ENCODE results near the gene PTPRN2. TPM values are rescaled to one million over a fixed set of nuclear protein-coding genes. Genes with fewer than 3 reads are reported as not detected.

Gene PTPRN2
- total and polyA plus RNA-seq, 2 donors (not counting 1 experiment from before 2014, with no cell fraction given), result 0.54 to 1.2 TPM

DNA sequence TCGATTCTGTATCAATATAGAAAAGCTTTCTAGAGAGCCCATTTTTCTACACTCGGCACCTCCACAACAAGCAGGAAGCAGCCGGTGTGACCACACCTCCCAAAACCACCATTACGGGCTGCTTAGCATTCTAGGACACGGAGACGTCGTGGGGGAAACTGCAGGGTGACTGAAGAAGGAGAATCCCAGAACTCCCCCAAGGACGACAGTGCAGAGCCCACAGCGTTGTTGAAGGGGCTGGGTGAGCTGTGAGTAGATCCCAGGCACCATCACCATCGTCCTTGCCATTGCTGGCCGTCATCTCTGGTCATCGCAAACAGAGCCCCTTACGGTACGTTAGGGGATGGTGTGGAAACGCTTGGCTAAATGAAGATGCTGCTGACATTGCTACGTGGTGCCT is 351.8 kb downstream of the PTPRN2 start:
- Histone ChIP-seq H2AFZ (ENCODE audit: low read length) (no peak overlapping the region), H3K36me3 (ENCODE audit: control insufficient read depth, insufficient read depth, low read length) (no peaks in the 10 kb centered on the region), H3K27ac (ENCODE audit: insufficient read depth, low read length) (no peak overlapping the region), H3K4me2 (ENCODE audit: extremely low read depth, insufficient read depth, low read length) (no peak overlapping the region), H3K9ac (ENCODE audit: insufficient read depth, low read length) (no peak overlapping the region), H3K27me3 (ENCODE audit: control insufficient read depth, insufficient read depth, low read length) (no peaks in the 10 kb centered on the region), H3K79me2 (ENCODE audit: control insufficient read depth, insufficient read depth, low read length) (no peaks in the 10 kb centered on the region), H3K4me3 (replicated peaks in 1 of 4; ENCODE audit: control extremely low read depth in 1 of 4, insufficient read depth in 1 of 4, low read depth in 3 of 4, low read length in 4 of 4) (no peak overlapping the region), H4K20me1 (ENCODE audit: control insufficient read depth, extremely low read depth, insufficient read depth, low read length) (no peaks in the 10 kb centered on the region), H3K9me3 (ENCODE audit: control insufficient read depth, insufficient read depth, low read depth, low read length) (no peaks in the 10 kb centered on the region), H3K4me1 (ENCODE audit: control insufficient read depth, extremely low read depth, insufficient read depth, low read length) (no peaks in the 10 kb centered on the region)
- no peak for DNase-seq (ENCODE audit: low read depth in 2 of 2)
- TF ChIP-seq, protein P1, sequence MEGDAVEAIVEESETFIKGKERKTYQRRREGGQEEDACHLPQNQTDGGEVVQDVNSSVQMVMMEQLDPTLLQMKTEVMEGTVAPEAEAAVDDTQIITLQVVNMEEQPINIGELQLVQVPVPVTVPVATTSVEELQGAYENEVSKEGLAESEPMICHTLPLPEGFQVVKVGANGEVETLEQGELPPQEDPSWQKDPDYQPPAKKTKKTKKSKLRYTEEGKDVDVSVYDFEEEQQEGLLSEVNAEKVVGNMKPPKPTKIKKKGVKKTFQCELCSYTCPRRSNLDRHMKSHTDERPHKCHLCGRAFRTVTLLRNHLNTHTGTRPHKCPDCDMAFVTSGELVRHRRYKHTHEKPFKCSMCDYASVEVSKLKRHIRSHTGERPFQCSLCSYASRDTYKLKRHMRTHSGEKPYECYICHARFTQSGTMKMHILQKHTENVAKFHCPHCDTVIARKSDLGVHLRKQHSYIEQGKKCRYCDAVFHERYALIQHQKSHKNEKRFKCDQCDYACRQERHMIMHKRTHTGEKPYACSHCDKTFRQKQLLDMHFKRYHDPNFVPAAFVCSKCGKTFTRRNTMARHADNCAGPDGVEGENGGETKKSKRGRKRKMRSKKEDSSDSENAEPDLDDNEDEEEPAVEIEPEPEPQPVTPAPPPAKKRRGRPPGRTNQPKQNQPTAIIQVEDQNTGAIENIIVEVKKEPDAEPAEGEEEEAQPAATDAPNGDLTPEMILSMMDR (conservative IDR thresholded peaks at IDR 0.05 in 1 of 2, IDR thresholded peaks at IDR 0.05 in 1 of 2; ENCODE audit: low read depth in 1 of 2, low read length in 2 of 2), result no peak
- TF ChIP-seq EZH2 (IDR thresholded peaks at IDR 0.05; ENCODE audit: low read length, missing control alignments), result no peak

GRCh38 chr7:158229945-158230344 is 357.7 kb downstream of the PTPRN2 start:
- Histone ChIP-seq H3K79me2 (ENCODE audit: control insufficient read depth, insufficient read depth, low read length) (no peaks in the 10 kb centered on the region), H3K9me3 (ENCODE audit: control insufficient read depth, insufficient read depth, low read depth, low read length) (no peaks in the 10 kb centered on the region), H2AFZ (ENCODE audit: low read length) (no peak overlapping the region), H3K27me3 (ENCODE audit: control insufficient read depth, insufficient read depth, low read length) (no peaks in the 10 kb centered on the region), H4K20me1 (ENCODE audit: control insufficient read depth, extremely low read depth, insufficient read depth, low read length) (no peaks in the 10 kb centered on the region), H3K27ac (ENCODE audit: insufficient read depth, low read length) (no peak overlapping the region), H3K9ac (ENCODE audit: insufficient read depth, low read length) (no peak overlapping the region), H3K4me2 (ENCODE audit: extremely low read depth, insufficient read depth, low read length) (no peak overlapping the region), H3K36me3 (ENCODE audit: control insufficient read depth, insufficient read depth, low read length) (no peaks in the 10 kb centered on the region), H3K4me1 (ENCODE audit: control insufficient read depth, extremely low read depth, insufficient read depth, low read length) (no peaks in the 10 kb centered on the region), H3K4me3 (replicated peaks in 1 of 4; ENCODE audit: control extremely low read depth in 1 of 4, insufficient read depth in 1 of 4, low read depth in 3 of 4, low read length in 4 of 4) (no peak overlapping the region)
- TF ChIP-seq, protein P1 (conservative IDR thresholded peaks at IDR 0.05 in 1 of 2, IDR thresholded peaks at IDR 0.05 in 1 of 2; ENCODE audit: low read depth in 1 of 2, low read length in 2 of 2), result no peak
- no peak for TF ChIP-seq EZH2 (IDR thresholded peaks at IDR 0.05; ENCODE audit: low read length, missing control alignments)
- DNase-seq (ENCODE audit: low read depth in 2 of 2), result no peak

- no peaks in the 10 kb centered on the region for H3K4me1 ChIP-seq (ENCODE audit: control insufficient read depth, extremely low read depth, insufficient read depth, low read length)
- TF ChIP-seq, protein P1 (conservative IDR thresholded peaks at IDR 0.05 in 1 of 2, IDR thresholded peaks at IDR 0.05 in 1 of 2; ENCODE audit: low read depth in 1 of 2, low read length in 2 of 2), result no peak
- TF ChIP-seq EZH2 (IDR thresholded peaks at IDR 0.05; ENCODE audit: low read length, missing control alignments), result no peak
- H3K9ac ChIP-seq (ENCODE audit: insufficient read depth, low read length), result no peak overlapping the region
- H3K79me2 ChIP-seq (ENCODE audit: control insufficient read depth, insufficient read depth, low read length), result no peaks in the 10 kb centered on the region
- no peak overlapping the region for H3K27ac ChIP-seq (ENCODE audit: insufficient read depth, low read length)
- H3K9me3 ChIP-seq (ENCODE audit: control insufficient read depth, insufficient read depth, low read depth, low read length), result no peaks in the 10 kb centered on the region
- no peak overlapping the region for H3K4me3 ChIP-seq (replicated peaks in 1 of 4; ENCODE audit: control extremely low read depth in 1 of 4, insufficient read depth in 1 of 4, low read depth in 3 of 4, low read length in 4 of 4)
- no peak for DNase-seq (ENCODE audit: low read depth in 2 of 2)
- H3K27me3 ChIP-seq (ENCODE audit: control insufficient read depth, insufficient read depth, low read length), result no peaks in the 10 kb centered on the region
- H2AFZ ChIP-seq (ENCODE audit: low read length), result no peak overlapping the region
- H4K20me1 ChIP-seq (ENCODE audit: control insufficient read depth, extremely low read depth, insufficient read depth, low read length), result no peaks in the 10 kb centered on the region
- H3K4me2 ChIP-seq (ENCODE audit: extremely low read depth, insufficient read depth, low read length), result no peak overlapping the region
- no peaks in the 10 kb centered on the region for H3K36me3 ChIP-seq (ENCODE audit: control insufficient read depth, insufficient read depth, low read length)
Measured at GRCh38 chr7:158228986-158229385, 358.6 kb downstream of the PTPRN2 start.

Data from fibroblast of lung (primary cell).